ENCODE measurements around the gene CD53. TPM values are rescaled to one million over a fixed set of nuclear protein-coding genes. Genes with fewer than 3 reads are reported as not detected.

CD53 gene
- total RNA-seq, 1 experiment from 2014 or later: not detected

GRCh38 chr1:110880708-110881374 is 7.9 kb downstream of the CD53 start:
- CTCF ChIA-PET: no interaction called here
- Mint-ChIP-seq H3K4me3 (ENCODE audit: low read depth, unreplicated experiment) (no peak overlapping the region), H3K9me3 (ENCODE audit: low read depth, unreplicated experiment) (no peaks in the 10 kb centered on the region), H3K36me3 (ENCODE audit: insufficient read depth, unreplicated experiment) (no peaks in the 10 kb centered on the region), H3K27ac (ENCODE audit: unreplicated experiment) (no peak overlapping the region), H3K27me3 (ENCODE audit: unreplicated experiment) (no peaks in the 10 kb centered on the region), H3K4me1 (ENCODE audit: low read depth, unreplicated experiment) (peaks cover 6% of the 10 kb centered on the region)
- intact Hi-C loops (cut with micrococcal nuclease; ENCODE audit: unreplicated experiment): no loop called here
- no peak for TF ChIP-seq CTCF (IDR thresholded peaks at IDR 0.05; ENCODE audit: unreplicated experiment)
- BruUV-seq (replicated peaks): no TSS peak
- DNase-seq: no peak

- H3K4me1 Mint-ChIP-seq (ENCODE audit: low read depth, unreplicated experiment): no peaks in the 10 kb centered on the region
- intact Hi-C loops (cut with micrococcal nuclease; ENCODE audit: unreplicated experiment): no loop called here
- no peaks in the 10 kb centered on the region for H3K9me3 Mint-ChIP-seq (ENCODE audit: low read depth, unreplicated experiment)
- H3K27me3 Mint-ChIP-seq (ENCODE audit: unreplicated experiment): peaks cover 32% of the 10 kb centered on the region
- no peak for TF ChIP-seq CTCF (IDR thresholded peaks at IDR 0.05; ENCODE audit: unreplicated experiment)
- no peaks in the 10 kb centered on the region for H3K36me3 Mint-ChIP-seq (ENCODE audit: insufficient read depth, unreplicated experiment)
- BruUV-seq (replicated peaks): no TSS peak
- H3K27ac Mint-ChIP-seq (ENCODE audit: unreplicated experiment): no peak overlapping the region
- H3K4me3 Mint-ChIP-seq (ENCODE audit: low read depth, unreplicated experiment): no peak overlapping the region
- CTCF ChIA-PET: no interaction called here
- no peak for DNase-seq
Measured at GRCh38 chr1:110888049-110888448, 15.1 kb downstream of the CD53 start.

- CTCF ChIA-PET: no interaction called here
- Mint-ChIP-seq H3K36me3 (ENCODE audit: insufficient read depth, unreplicated experiment) (no peaks in the 10 kb centered on the region), H3K9me3 (ENCODE audit: low read depth, unreplicated experiment) (no peaks in the 10 kb centered on the region), H3K27me3 (ENCODE audit: unreplicated experiment) (peaks cover 38% of the 10 kb centered on the region), H3K27ac (ENCODE audit: unreplicated experiment) (no peak overlapping the region), H3K4me3 (ENCODE audit: low read depth, unreplicated experiment) (no peak overlapping the region), H3K4me1 (ENCODE audit: low read depth, unreplicated experiment) (no peaks in the 10 kb centered on the region)
- BruUV-seq (replicated peaks): no TSS peak
- no peak for TF ChIP-seq CTCF (IDR thresholded peaks at IDR 0.05; ENCODE audit: unreplicated experiment)
- intact Hi-C loops (cut with micrococcal nuclease; ENCODE audit: unreplicated experiment): no loop called here
- DNase-seq: no peak
Measured at GRCh38 chr1:110888641-110889040, 15.7 kb downstream of the CD53 start.

- Mint-ChIP-seq H3K27ac (ENCODE audit: unreplicated experiment) (no peak overlapping the region), H3K36me3 (ENCODE audit: insufficient read depth, unreplicated experiment) (no peaks in the 10 kb centered on the region), H3K4me1 (ENCODE audit: low read depth, unreplicated experiment) (no peaks in the 10 kb centered on the region), H3K27me3 (ENCODE audit: unreplicated experiment) (peaks cover 53% of the 10 kb centered on the region), H3K4me3 (ENCODE audit: low read depth, unreplicated experiment) (no peak overlapping the region), H3K9me3 (ENCODE audit: low read depth, unreplicated experiment) (no peaks in the 10 kb centered on the region)
- intact Hi-C loops (cut with micrococcal nuclease; ENCODE audit: unreplicated experiment): no loop called here
- CTCF ChIA-PET: no interaction called here
- BruUV-seq (replicated peaks): no TSS peak
- no peak for DNase-seq
- no peak for TF ChIP-seq CTCF (IDR thresholded peaks at IDR 0.05; ENCODE audit: unreplicated experiment)
Measured at GRCh38 chr1:110890474-110891196, 17.7 kb downstream of the CD53 start.

Data from Calu3 (cell line).